Adipose tissue (tissue), 3 donors: ENCODE measurements around the gene TNIK. TPM values are rescaled to one million over a fixed set of nuclear protein-coding genes. Genes with fewer than 3 reads are reported as not detected.

Experiments used
- H3K27ac ChIP-seq: one replicate; pipeline ENCODE4 v1.5.1; 2013; ENCODE audit warnings: low read depth, low read length
- whole genome bisulfite sequencing, 3 donors: extraction: QIAGEN DNeasy Blood & Tissue Kit; methylation state at CpG; one replicate each; pipeline ENCODE4 v1.1.7; 2013; 5-methylcytosine and 5-hydroxymethylcytosine counted together
- polyA plus RNA-seq, 3 donors: library from polyadenylated mRNA; stranded (reverse); fragments of 200-250 nt; gene quantifications; one replicate each; pipeline ENCODE4 v1.2.3, GENCODE V29; 2013
- donor health status: healthy with polysubstance abuse.
- donor health status: Bipolar disorder and iron deficiency.
- donor health status: healthy.

Gene TNIK
- polyA plus RNA-seq, 3 donors = 0.91 to 6.6 (median 1.5) TPM

- WGBS, 3 donors = 53 to 57% (median 54%) methylated on average over 4 of the region's 4 CpGs
- H3K27ac ChIP-seq = no peak overlapping the region
Observed at GRCh38 chr3:171266034-171266739, 194.0 kb downstream of the TNIK start.

DNA sequence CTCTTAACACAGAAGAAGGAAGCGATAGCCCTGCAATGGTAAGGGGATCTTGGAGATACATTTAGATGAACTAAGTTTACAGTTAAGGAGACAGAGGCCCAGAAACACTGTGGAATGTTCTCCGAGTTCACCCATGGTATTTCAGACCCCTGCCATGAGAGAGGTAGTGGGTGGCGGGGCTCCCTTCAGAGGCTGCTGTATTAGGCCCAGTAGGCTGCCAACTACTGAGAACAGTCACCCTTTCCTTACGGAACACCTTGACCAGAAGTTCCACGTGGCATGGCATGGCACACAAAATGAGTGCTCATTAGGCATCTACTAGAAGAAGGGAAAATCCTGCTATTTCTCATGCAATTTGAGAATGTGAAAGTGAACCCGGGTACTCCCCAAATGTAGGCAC lies 195.4 kb downstream of the TNIK start:
- no peak overlapping the region for H3K27ac ChIP-seq
- 95 to 97% (median 96%) methylated on average over 6 of the region's 6 CpGs for WGBS, 3 donors

- WGBS, 3 donors = 70 to 92% (median 80%) methylated on average over 1 of the region's 1 CpG
- H3K27ac ChIP-seq = no peak overlapping the region
Observed at GRCh38 chr3:171262431-171262830, 197.8 kb downstream of the TNIK start.

GRCh38 chr3:171261487-171261886 lies 198.7 kb downstream of the TNIK start:
- no peak overlapping the region for H3K27ac ChIP-seq
- WGBS, 3 donors = 72 to 84% (median 80%) methylated on average over 3 of the region's 3 CpGs

DNA sequence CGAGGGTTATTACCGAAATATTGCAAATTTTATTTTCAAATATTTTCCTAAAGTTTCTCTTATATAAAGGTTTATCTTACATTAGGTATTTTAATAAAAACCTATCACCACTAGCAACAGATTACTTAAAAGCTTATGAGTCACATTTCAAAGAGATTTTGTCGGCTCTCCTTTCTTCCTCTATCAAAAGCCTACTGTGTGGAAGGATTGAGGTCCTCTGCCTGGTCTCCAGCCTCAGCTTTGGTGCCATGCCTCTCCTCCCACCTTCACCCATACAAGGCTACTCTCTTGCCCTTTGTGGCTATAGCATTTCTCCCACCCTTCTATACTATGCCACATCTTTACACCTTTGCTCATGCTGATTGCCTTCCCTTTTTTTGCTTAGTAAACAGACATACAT lies 199.3 kb downstream of the TNIK start:
- H3K27ac ChIP-seq = no peak overlapping the region
- WGBS, 3 donors = 84 to 98% (median 91%) methylated on average over 3 of the region's 3 CpGs

GRCh38 chr3:171260466-171260865 lies 199.7 kb downstream of the TNIK start:
- no peak overlapping the region for H3K27ac ChIP-seq
- 80 to 97% (median 96%) methylated on average over 1 of the region's 1 CpG for WGBS, 3 donors

DNA sequence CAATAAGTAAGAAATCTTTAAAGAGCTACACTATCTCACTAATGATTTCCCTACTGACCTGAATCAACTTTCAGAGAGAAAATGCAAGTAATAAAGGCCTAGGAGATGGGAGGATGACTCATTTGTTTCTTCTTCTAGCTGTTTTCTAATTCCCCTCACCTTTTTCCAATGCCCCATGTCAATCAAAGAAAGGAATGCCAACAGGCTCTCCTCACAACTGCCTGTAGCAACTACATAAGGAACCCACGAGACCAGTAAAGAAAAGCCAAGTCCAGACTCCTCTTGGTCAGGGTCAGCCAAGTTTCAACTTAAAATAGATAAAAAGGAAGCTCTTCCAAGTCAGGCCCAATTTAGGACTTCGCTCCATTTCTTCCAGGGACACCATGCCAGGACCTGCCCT lies 201.9 kb downstream of the TNIK start:
- H3K27ac ChIP-seq = no peak overlapping the region
- 56 to 76% (median 58%) methylated on average over 2 of the region's 2 CpGs for WGBS, 3 donors

GRCh38 chr3:171257251-171258203 lies 202.7 kb downstream of the TNIK start:
- 86 to 95% (median 89%) methylated on average over 7 of the region's 7 CpGs for WGBS, 3 donors
- no peak overlapping the region for H3K27ac ChIP-seq

GRCh38 chr3:171256445-171257250 lies 203.6 kb downstream of the TNIK start:
- 83 to 95% (median 84%) methylated on average over 4 of the region's 4 CpGs for WGBS, 3 donors
- H3K27ac ChIP-seq = no peak overlapping the region

- WGBS, 3 donors = 45 to 67% (median 46%) methylated on average over 3 of the region's 3 CpGs
- H3K27ac ChIP-seq = no peak overlapping the region
Observed at GRCh38 chr3:171255236-171255806, 204.9 kb downstream of the TNIK start.

- H3K27ac ChIP-seq = no peak overlapping the region
Observed at GRCh38 chr3:171254315-171254714, 205.9 kb downstream of the TNIK start.

DNA sequence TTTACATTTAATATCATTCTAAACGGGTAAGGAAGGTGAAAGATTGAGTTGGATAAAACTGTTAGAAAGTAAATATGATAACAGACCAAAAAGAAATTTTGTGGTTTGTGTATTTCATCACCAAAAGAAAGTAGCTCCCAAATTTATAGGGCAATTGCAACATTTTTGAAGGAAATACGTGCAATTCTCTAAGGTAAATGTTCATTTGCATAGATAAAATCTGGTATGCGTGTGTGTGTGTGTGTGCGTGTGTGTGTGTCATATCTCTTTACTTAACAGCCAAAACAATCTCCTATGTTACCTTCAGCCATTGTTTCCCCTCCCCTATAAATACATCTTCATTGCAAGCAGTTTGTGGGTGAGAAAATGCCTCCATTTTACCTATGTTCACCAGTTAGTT lies 208.4 kb downstream of the TNIK start:
- 60 to 81% (median 65%) methylated on average over 4 of the region's 4 CpGs for WGBS, 3 donors
- H3K27ac ChIP-seq = no peak overlapping the region

- 74 to 81% (median 80%) methylated on average over 2 of the region's 2 CpGs for WGBS, 3 donors
- H3K27ac ChIP-seq = no peak overlapping the region
Observed at GRCh38 chr3:171250444-171250843, 209.8 kb downstream of the TNIK start.

- no peak overlapping the region for H3K27ac ChIP-seq
Observed at GRCh38 chr3:171249245-171249644, 211.0 kb downstream of the TNIK start.

GRCh38 chr3:171248426-171249111 lies 211.6 kb downstream of the TNIK start:
- 67 to 85% (median 73%) methylated on average over 4 of the region's 4 CpGs for WGBS, 3 donors
- no peak overlapping the region for H3K27ac ChIP-seq

GRCh38 chr3:171245796-171246765 lies 214.1 kb downstream of the TNIK start:
- WGBS, 3 donors = 61 to 89% (median 68%) methylated on average over 4 of the region's 4 CpGs
- no peak overlapping the region for H3K27ac ChIP-seq

GRCh38 chr3:171242951-171243350 lies 217.3 kb downstream of the TNIK start:
- no peak overlapping the region for H3K27ac ChIP-seq
- 26 to 96% (median 41%) methylated on average over 2 of the region's 2 CpGs for WGBS, 3 donors
